Dedifferentiated amniotic fluid mesenchymal stem cell (primary cell): ENCODE results near the gene LRRC1.

ENCODE experiments used
- DNase-seq: peaks from one replicate; pipeline ENCODE4 v3.0.0-alpha.2; 2016; ENCODE audit errors: extremely low spot score

The LRRC1 gene

GRCh38 chr6:53961679-53962370, 167.0 kb downstream of the LRRC1 start:
- DNase-seq, result no peak

GRCh38 chr6:53962646-53963045, 167.8 kb downstream of the LRRC1 start:
- no peak for DNase-seq

GRCh38 chr6:53967415-53967814, 172.6 kb downstream of the LRRC1 start:
- no peak for DNase-seq
